SK-N-SH (cell line): Measurements from ENCODE around the gene KIF25. TPM values are rescaled to one million over a fixed set of nuclear protein-coding genes. Genes with fewer than 3 reads are reported as not detected.

Source experiments
- CTCF ChIA-PET: fragments of 300-600, 350-600 bp; formaldehyde crosslinking; extraction: SDS; loops from one replicate; lab custom pipeline; 2021; lab: Yijun Ruan, JAX
- POLR2A ChIA-PET: fragments of 350-600 bp; sonication (Branson Sonifier 250); formaldehyde crosslinking; extraction: SDS; loops from one replicate; lab custom pipeline; 2020; ENCODE audit warnings: antibody characterized with exemption, inconsistent platforms; lab: Yijun Ruan, JAX
- DNase-seq: peaks from one replicate; pipeline ENCODE4 v3.0.0; 2012
- H2AFZ ChIP-seq: fragments of 200-600 bp; sonication (generic); 2 replicates; pipeline ENCODE4 v1.8.1; 2016; ENCODE audit warnings: antibody characterized with exemption, mild to moderate bottlenecking, low read depth
- H3F3A ChIP-seq: fragments of 200-600 bp; sonication (generic); replicated peaks from 2 replicates; pipeline ENCODE3; 2016; ENCODE audit warnings: antibody characterized with exemption, mild to moderate bottlenecking; ENCODE audit not compliant: insufficient read depth
- H3K27ac ChIP-seq, 2 experiments: fragments of 200-500 bp in 1 of 2; fragments of 200-600 bp in 1 of 2; sonication (Bioruptor generic) in 1 of 2; sonication (generic), shearing (Covaris generic) in 1 of 2; 2 replicates each; pipeline versions ENCODE4 v1.5.1 to v1.6.1; 2014 to 2016; ENCODE audit warnings: low read depth in 2 of 2, inconsistent platforms in 1 of 2, low read length in 1 of 2, mild to moderate bottlenecking in 1 of 2, mixed read lengths in 1 of 2
- H3K27me3 ChIP-seq: fragments of 200-600 bp; sonication (generic), shearing (Covaris generic); 2 replicates; pipeline ENCODE4 v1.6.1; 2016; ENCODE audit warnings: mixed run types; ENCODE audit not compliant: insufficient read depth
- H3K36me3 ChIP-seq, 2 experiments: fragments of 200-500 bp in 1 of 2; fragments of 200-600 bp in 1 of 2; sonication (Bioruptor generic) in 1 of 2; sonication (generic) in 1 of 2; replicated peaks in 1 of 2; 2 replicates each; pipeline versions ENCODE3 to v1.5.1; 2014 to 2016; ENCODE audit warnings: low read length in 1 of 2, mild to moderate bottlenecking in 1 of 2; ENCODE audit not compliant: insufficient read depth in 2 of 2, control insufficient read depth in 1 of 2
- H3K4me1 ChIP-seq, 2 experiments: fragments of 200-500 bp in 1 of 2; fragments of 200-600 bp in 1 of 2; sonication (Bioruptor generic) in 1 of 2; sonication (generic), shearing (Covaris generic) in 1 of 2; 2 replicates each; pipeline versions ENCODE4 v1.5.1 to v1.6.1; 2014 to 2016; ENCODE audit warnings: low read depth in 1 of 2, low read length in 1 of 2, mixed run types in 1 of 2; ENCODE audit not compliant: insufficient read depth in 2 of 2, control insufficient read depth in 1 of 2
- H3K4me2 ChIP-seq: fragments of 200-600 bp; sonication (generic), shearing (Covaris generic); 2 replicates; pipeline ENCODE4 v1.6.1; 2017; ENCODE audit warnings: mixed run types
- H3K4me3 ChIP-seq, 2 experiments: fragments of 200-500 bp in 1 of 2; fragments of 200-600 bp in 1 of 2; sonication (Bioruptor generic) in 1 of 2; sonication (generic), shearing (Covaris generic) in 1 of 2; 2 replicates each; pipeline versions ENCODE4 v1.5.1 to v1.8.1; 2014 to 2016; ENCODE audit warnings: low read depth in 2 of 2, inconsistent platforms in 1 of 2, low read length in 1 of 2, mild to moderate bottlenecking in 1 of 2, mixed read lengths in 1 of 2, moderate library complexity in 1 of 2
- H3K79me2 ChIP-seq: fragments of 200-600 bp; sonication (generic); 2 replicates; pipeline ENCODE4 v1.8.1; 2017; ENCODE audit warnings: mild to moderate bottlenecking; ENCODE audit not compliant: insufficient read depth
- H3K9ac ChIP-seq: fragments of 200-600 bp; sonication (generic); 2 replicates; pipeline ENCODE4 v1.6.1; 2017; ENCODE audit warnings: mixed run types
- H3K9me2 ChIP-seq: fragments of 200-600 bp; sonication (generic); 2 replicates; pipeline ENCODE4 v1.6.1; 2017; ENCODE audit warnings: mixed run types
- H3K9me3 ChIP-seq: fragments of 200-600 bp; sonication (generic); 2 replicates; pipeline ENCODE4 v1.6.1; 2017; ENCODE audit warnings: mixed run types, mild to moderate bottlenecking, moderate library complexity
- H4K20me1 ChIP-seq: fragments of 200-600 bp; sonication (generic); 2 replicates; pipeline ENCODE4 v1.6.1; 2017; ENCODE audit warnings: mild to moderate bottlenecking, mixed run types; ENCODE audit not compliant: insufficient read depth
- ELF1 ChIP-seq: IDR thresholded peaks from 2 replicates; pipeline ENCODE4 v1.4.0; 2012
- EZH2phosphoT487 ChIP-seq: fragments of 200-600 bp; sonication (generic); IDR thresholded peaks from 2 replicates; pipeline ENCODE4 v1.6.1; 2017; ENCODE audit warnings: low read depth, mixed run types, mild to moderate bottlenecking, antibody characterized with exemption, moderate library complexity, borderline replicate concordance
- FOSL2 ChIP-seq: IDR thresholded peaks from 2 replicates; pipeline ENCODE4 v1.4.0; 2012; ENCODE audit warnings: low read depth, mild to moderate bottlenecking, moderate library complexity, borderline replicate concordance
- FOXJ3 ChIP-seq: sonication (generic); formaldehyde crosslinking; IDR thresholded peaks from 2 replicates; pipeline ENCODE4 v1.5.1; 2020; ENCODE audit warnings: mild to moderate bottlenecking, missing genetic modification reagents
- MXI1 ChIP-seq: IDR thresholded peaks from 2 replicates; pipeline ENCODE4 v1.6.1; 2012; ENCODE audit warnings: mild to moderate bottlenecking, low read depth, low read length, improper control_type of control experiment
- RFX5 ChIP-seq: IDR thresholded peaks from 2 replicates; pipeline ENCODE4 v1.6.1; 2012; ENCODE audit warnings: mild to moderate bottlenecking, improper control_type of control experiment, low read length
- SMC3 ChIP-seq: IDR thresholded peaks from 2 replicates; pipeline ENCODE4 v1.6.1; 2012; ENCODE audit warnings: low read depth, low read length, improper control_type of control experiment
- TAF1 ChIP-seq: IDR thresholded peaks from 2 replicates; pipeline ENCODE4 v1.6.1; 2012; ENCODE audit warnings: low read depth, mild to moderate bottlenecking, low read length, moderate library complexity, borderline replicate concordance
- USF2 ChIP-seq: fragments of 150-350 bp; IDR thresholded peaks from 2 replicates; pipeline ENCODE4 v1.6.1; 2017; ENCODE audit warnings: antibody characterized with exemption, low read length, low read depth, borderline replicate concordance
- ZBTB33 ChIP-seq: IDR thresholded peaks from 2 replicates; pipeline ENCODE4 v1.4.0; 2012; ENCODE audit warnings: low read depth, borderline replicate concordance
- WGBS: methylation state at CpG from one replicate; pipeline ENCODE4 v1.1.6; 2017; ENCODE audit warnings: low lambda C conversion rate; 5-methylcytosine and 5-hydroxymethylcytosine counted together
- polyA plus RNA-seq, 3 experiments: library from polyadenylated mRNA; depleted of rRNA; stranded (reverse); fragments of >200 nt; gene quantifications; 2 replicates each; pipeline ENCODE4 v1.2.3, GENCODE V29; 2012
- TF ChIP-seq, protein P1 (sequence below): fragments of 150-350 bp; IDR thresholded peaks from 2 replicates; pipeline ENCODE4 v1.6.1; 2016; ENCODE audit warnings: mild to moderate bottlenecking, low read depth, low read length
- TF ChIP-seq, protein P2 (sequence below): fragments of 200-600 bp; sonication (generic); IDR thresholded peaks from 2 replicates; pipeline ENCODE4 v1.6.1; 2017; ENCODE audit warnings: antibody characterized with exemption, mild to moderate bottlenecking, moderate library complexity

The KIF25 gene
- polyA plus RNA-seq, 1 of the 3 experiments (the other 2 are of a cell fraction) = not detected

DNA sequence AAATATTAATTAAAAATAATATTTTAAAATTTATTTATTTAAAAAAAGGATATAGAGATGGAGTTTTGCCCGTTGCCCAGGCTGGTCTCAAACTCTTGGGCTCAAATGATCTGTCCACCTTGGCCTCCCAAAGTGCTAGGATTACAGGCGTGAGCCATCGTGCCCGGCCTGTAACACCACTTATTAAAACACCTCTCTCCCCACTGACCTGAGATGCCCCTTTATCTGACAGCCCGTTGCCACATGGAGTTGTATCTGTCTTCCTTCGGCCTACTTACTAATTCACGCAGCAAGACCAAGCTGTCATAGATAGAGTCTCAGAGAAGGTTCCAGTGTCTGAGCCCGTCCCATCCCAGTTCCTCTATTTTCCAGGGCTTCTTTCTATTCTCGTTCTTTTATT, 30.7 kb downstream of the KIF25 start:
- Histone ChIP-seq H2AFZ (no peak overlapping the region), H3K9me2 (no peaks in the 10 kb centered on the region), H3K4me2 (no peak overlapping the region), H3K9me3 (no peaks in the 10 kb centered on the region), H3K36me3 (no peaks in the 10 kb centered on the region), H3K9ac (no peak overlapping the region), H3K4me3 (no peak overlapping the region), H3F3A (no peaks in the 10 kb centered on the region), H3K27ac (no peak overlapping the region), H3K27me3 (no peaks in the 10 kb centered on the region), H3K79me2 (no peaks in the 10 kb centered on the region), H3K4me1 (peaks cover 0 to 19% of the 10 kb centered on the region in 2 experiments; a peak in 1 of 4 replicates), H4K20me1 (no peaks in the 10 kb centered on the region)
- CTCF ChIA-PET = interaction anchor here (1.0 to 1.6 kb wide), 2 partner anchors 17 to 60 kb away, joined by 3 to 4 read pairs; no protein-coding TSS in a partner anchor
- no peak for DNase-seq
- POLR2A ChIA-PET = no interaction called here
- no peak for TF ChIP-seq USF2
- TF ChIP-seq MXI1 = no peak
- no peak for TF ChIP-seq FOSL2
- no peak for TF ChIP-seq ZBTB33
- no peak for TF ChIP-seq EZH2phosphoT487
- TF ChIP-seq, protein P1, sequence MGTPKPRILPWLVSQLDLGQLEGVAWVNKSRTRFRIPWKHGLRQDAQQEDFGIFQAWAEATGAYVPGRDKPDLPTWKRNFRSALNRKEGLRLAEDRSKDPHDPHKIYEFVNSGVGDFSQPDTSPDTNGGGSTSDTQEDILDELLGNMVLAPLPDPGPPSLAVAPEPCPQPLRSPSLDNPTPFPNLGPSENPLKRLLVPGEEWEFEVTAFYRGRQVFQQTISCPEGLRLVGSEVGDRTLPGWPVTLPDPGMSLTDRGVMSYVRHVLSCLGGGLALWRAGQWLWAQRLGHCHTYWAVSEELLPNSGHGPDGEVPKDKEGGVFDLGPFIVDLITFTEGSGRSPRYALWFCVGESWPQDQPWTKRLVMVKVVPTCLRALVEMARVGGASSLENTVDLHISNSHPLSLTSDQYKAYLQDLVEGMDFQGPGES = no peak
- TF ChIP-seq, protein P2, sequence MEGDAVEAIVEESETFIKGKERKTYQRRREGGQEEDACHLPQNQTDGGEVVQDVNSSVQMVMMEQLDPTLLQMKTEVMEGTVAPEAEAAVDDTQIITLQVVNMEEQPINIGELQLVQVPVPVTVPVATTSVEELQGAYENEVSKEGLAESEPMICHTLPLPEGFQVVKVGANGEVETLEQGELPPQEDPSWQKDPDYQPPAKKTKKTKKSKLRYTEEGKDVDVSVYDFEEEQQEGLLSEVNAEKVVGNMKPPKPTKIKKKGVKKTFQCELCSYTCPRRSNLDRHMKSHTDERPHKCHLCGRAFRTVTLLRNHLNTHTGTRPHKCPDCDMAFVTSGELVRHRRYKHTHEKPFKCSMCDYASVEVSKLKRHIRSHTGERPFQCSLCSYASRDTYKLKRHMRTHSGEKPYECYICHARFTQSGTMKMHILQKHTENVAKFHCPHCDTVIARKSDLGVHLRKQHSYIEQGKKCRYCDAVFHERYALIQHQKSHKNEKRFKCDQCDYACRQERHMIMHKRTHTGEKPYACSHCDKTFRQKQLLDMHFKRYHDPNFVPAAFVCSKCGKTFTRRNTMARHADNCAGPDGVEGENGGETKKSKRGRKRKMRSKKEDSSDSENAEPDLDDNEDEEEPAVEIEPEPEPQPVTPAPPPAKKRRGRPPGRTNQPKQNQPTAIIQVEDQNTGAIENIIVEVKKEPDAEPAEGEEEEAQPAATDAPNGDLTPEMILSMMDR = no peak
- no peak for TF ChIP-seq SMC3
- no peak for TF ChIP-seq RFX5
- no peak for TF ChIP-seq TAF1
- no peak for TF ChIP-seq FOXJ3 (CRISPR knock-in tag)
- no peak for TF ChIP-seq ELF1
- WGBS = 57% methylated on average over 9 of the region's 9 CpGs
